Hepatocyte (in vitro differentiated cells): ENCODE data around the gene HOTAIR. TPM values are rescaled to one million over a fixed set of nuclear protein-coding genes. Genes with fewer than 3 reads are reported as not detected.

Experiments
- DNase-seq: peaks from one replicate; pipeline ENCODE4 v3.0.0-alpha.2; 2016; ENCODE audit warnings: low spot score
- H2AFZ ChIP-seq: fragments of 200-600 bp; sonication (generic); 2 replicates; pipeline ENCODE4 v1.6.0; 2016; ENCODE audit warnings: antibody characterized with exemption, mild to moderate bottlenecking
- H3K27ac ChIP-seq: fragments of 200-600 bp; sonication (generic); 2 replicates; pipeline ENCODE4 v1.5.1; 2016; ENCODE audit warnings: mild to moderate bottlenecking
- H3K27me3 ChIP-seq: fragments of 200-600 bp; sonication (generic); 2 replicates; pipeline ENCODE4 v1.6.1; 2016
- H3K36me3 ChIP-seq: fragments of 200-600 bp; sonication (generic); replicated peaks from 2 replicates; pipeline ENCODE4 v1.5.1; 2016; ENCODE audit warnings: low read depth; ENCODE audit not compliant: insufficient read depth
- H3K4me1 ChIP-seq: fragments of 200-600 bp; sonication (generic); 2 replicates; pipeline ENCODE4 v1.5.1; 2016; ENCODE audit warnings: mild to moderate bottlenecking, moderate library complexity; ENCODE audit not compliant: insufficient read depth
- H3K4me2 ChIP-seq: fragments of 200-600 bp; sonication (generic); 2 replicates; pipeline ENCODE4 v1.6.0; 2016
- H3K4me3 ChIP-seq: fragments of 200-600 bp; sonication (generic); 2 replicates; pipeline ENCODE4 v1.5.1; 2016; ENCODE audit warnings: mild to moderate bottlenecking
- H3K79me2 ChIP-seq: fragments of 200-600 bp; sonication (generic); 2 replicates; pipeline ENCODE4 v1.6.0; 2017; ENCODE audit warnings: mild to moderate bottlenecking
- H3K9me2 ChIP-seq: fragments of 200-600 bp; sonication (generic); replicated peaks from 2 replicates; pipeline ENCODE4 v1.6.0; 2017; ENCODE audit warnings: mild to moderate bottlenecking; ENCODE audit not compliant: insufficient read depth
- H3K9me3 ChIP-seq: fragments of 200-600 bp; sonication (generic); 2 replicates; pipeline ENCODE4 v1.5.1; 2016; ENCODE audit warnings: low read depth, mild to moderate bottlenecking
- H4K20me1 ChIP-seq: fragments of 200-600 bp; sonication (generic); 2 replicates; pipeline ENCODE4 v1.6.0; 2016; ENCODE audit warnings: mild to moderate bottlenecking; ENCODE audit not compliant: insufficient read depth, poor library complexity, severe bottlenecking
- EZH2 ChIP-seq: fragments of 200-600 bp; sonication (generic); IDR thresholded peaks from 2 replicates; pipeline ENCODE4 v1.6.1; 2016; ENCODE audit warnings: antibody characterized with exemption, mild to moderate bottlenecking, borderline replicate concordance
- EZH2phosphoT487 ChIP-seq: fragments of 200-600 bp; sonication (generic); IDR thresholded peaks from one replicate; pipeline ENCODE4 v1.6.1; 2018; ENCODE audit warnings: antibody characterized with exemption, mild to moderate bottlenecking, low read depth, moderate library complexity; ENCODE audit not compliant: unreplicated experiment, severe bottlenecking
- WGBS: methylation state at CpG from one replicate; pipeline ENCODE4 v1.1.6; 2016; ENCODE audit warnings: low lambda C conversion rate; ENCODE audit errors: missing lambda C conversion rate; 5-methylcytosine and 5-hydroxymethylcytosine counted together
- polyA plus RNA-seq: library from polyadenylated mRNA; unstranded; fragments of >200 nt; fragmentation: Nextera tagmentation; extraction: Ambion mirVana; gene quantifications from 2 replicates; pipeline ENCODE4 v1.2.1, GENCODE V29; 2016
- total RNA-seq: library from RNA; depleted of rRNA; stranded (reverse); fragments of >200 nt; gene quantifications from 2 replicates; pipeline ENCODE4 v1.2.3, GENCODE V29; 2014
- TF ChIP-seq, protein P1 (sequence below): fragments of 200-600 bp; sonication (generic); IDR thresholded peaks from 2 replicates; pipeline ENCODE4 v1.5.1; 2016; ENCODE audit warnings: antibody characterized with exemption, mild to moderate bottlenecking; ENCODE audit not compliant: poor library complexity

The HOTAIR gene
- total and polyA plus RNA-seq, 2 experiments from 2014 or later = 0.82 to 0.90 TPM

DNA sequence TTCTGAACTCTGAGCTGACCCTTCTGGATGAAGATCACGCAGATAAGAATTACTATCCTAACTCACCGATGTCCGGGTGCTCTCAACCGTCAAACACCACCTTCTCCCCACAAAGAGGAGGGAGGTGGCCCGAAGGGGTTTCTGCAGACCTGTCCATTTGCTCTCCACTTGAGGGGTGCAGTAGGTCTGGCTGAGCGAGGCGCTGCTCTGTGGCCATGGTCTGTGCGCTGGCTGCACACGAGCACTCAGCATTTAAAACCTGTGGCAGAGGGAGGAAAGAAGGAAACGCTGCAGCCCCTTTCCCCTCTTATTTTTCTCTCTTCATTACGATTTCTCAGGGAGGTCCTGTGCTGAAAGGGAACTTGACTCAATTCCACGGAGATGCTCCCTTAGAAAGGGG is 37.7 kb downstream of the HOTAIR start:
- Histone ChIP-seq H2AFZ (no peak overlapping the region), H3K27ac (no peak overlapping the region), H3K27me3 (peaks cover 100% of the 10 kb centered on the region), H3K79me2 (no peaks in the 10 kb centered on the region), H3K9me3 (no peaks in the 10 kb centered on the region), H3K4me2 (no peak overlapping the region), H3K4me3 (no peak overlapping the region), H3K9me2 (no peaks in the 10 kb centered on the region), H3K4me1 (no peaks in the 10 kb centered on the region), H3K36me3 (no peaks in the 10 kb centered on the region), H4K20me1 (no peaks in the 10 kb centered on the region)
- 42% methylated on average over 12 of the region's 12 CpGs for WGBS
- no peak for DNase-seq
- TF ChIP-seq EZH2 = no peak
- TF ChIP-seq, protein P1, sequence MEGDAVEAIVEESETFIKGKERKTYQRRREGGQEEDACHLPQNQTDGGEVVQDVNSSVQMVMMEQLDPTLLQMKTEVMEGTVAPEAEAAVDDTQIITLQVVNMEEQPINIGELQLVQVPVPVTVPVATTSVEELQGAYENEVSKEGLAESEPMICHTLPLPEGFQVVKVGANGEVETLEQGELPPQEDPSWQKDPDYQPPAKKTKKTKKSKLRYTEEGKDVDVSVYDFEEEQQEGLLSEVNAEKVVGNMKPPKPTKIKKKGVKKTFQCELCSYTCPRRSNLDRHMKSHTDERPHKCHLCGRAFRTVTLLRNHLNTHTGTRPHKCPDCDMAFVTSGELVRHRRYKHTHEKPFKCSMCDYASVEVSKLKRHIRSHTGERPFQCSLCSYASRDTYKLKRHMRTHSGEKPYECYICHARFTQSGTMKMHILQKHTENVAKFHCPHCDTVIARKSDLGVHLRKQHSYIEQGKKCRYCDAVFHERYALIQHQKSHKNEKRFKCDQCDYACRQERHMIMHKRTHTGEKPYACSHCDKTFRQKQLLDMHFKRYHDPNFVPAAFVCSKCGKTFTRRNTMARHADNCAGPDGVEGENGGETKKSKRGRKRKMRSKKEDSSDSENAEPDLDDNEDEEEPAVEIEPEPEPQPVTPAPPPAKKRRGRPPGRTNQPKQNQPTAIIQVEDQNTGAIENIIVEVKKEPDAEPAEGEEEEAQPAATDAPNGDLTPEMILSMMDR = no peak
- TF ChIP-seq EZH2phosphoT487 = no peak

DNA sequence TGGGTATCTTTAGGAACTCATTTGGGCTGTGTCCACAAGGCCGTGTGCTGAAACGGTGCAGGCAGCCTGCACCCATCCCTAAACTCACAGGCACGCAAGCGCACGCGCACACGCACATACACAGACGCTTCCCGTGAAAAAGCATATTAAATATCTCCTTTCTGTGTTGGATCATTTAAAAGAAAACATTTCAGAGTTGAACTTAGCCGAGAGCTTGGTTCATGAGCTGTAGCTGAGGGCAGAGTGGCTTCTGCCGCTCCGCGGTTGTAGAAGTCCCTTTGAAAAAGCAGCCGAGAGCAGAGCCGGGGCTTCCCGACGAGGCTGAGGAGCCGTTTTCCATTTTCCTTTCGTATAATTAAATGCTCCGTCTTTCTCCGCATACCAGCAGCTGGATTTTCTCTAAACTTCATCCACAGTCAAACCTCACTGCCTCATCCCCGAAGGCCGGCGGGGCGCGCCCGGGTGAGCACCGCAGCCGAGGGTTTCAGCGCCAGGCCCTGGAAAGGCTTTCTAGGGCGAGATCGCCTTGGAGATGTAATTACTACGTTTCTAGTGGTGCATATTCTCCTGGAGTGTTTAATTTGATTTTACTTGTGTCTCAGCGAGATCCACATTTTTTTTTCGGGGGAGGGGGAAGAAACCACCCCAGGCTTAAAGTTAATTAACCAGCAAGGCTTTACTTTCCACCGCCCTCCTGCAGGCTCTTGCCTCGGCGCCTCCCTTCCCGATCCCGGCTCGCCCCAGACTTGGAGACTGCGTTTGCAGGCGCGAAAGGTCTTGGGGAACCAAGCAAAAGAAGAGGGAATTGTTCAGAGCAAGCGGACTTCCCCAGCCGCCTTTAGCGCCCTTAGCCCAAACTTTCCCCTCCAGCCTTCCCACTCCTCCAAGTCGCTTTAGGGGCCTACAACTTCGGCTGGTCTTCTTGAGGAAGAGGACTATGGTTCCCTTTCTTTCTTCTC is 39.1 kb downstream of the HOTAIR start:
- no peak for DNase-seq
- no peaks in the 10 kb centered on the region for H3K36me3 ChIP-seq
- no peak overlapping the region for H3K4me3 ChIP-seq
- TF ChIP-seq EZH2phosphoT487 (peak; percentile 33), EZH2 (peak; percentile 89)
- TF ChIP-seq, protein P1 = no peak
- peak overlapping the region; percentile 69 for H3K4me2 ChIP-seq
- no peak overlapping the region for H3K27ac ChIP-seq
- H3K27me3 ChIP-seq = peaks cover 100% of the 10 kb centered on the region
- H3K9me2 ChIP-seq = no peaks in the 10 kb centered on the region
- H4K20me1 ChIP-seq = no peaks in the 10 kb centered on the region
- no peaks in the 10 kb centered on the region for H3K9me3 ChIP-seq
- 11% methylated on average over 48 of the region's 49 CpGs for WGBS
- no peak overlapping the region for H2AFZ ChIP-seq
- no peaks in the 10 kb centered on the region for H3K4me1 ChIP-seq
- H3K79me2 ChIP-seq = no peaks in the 10 kb centered on the region

DNA sequence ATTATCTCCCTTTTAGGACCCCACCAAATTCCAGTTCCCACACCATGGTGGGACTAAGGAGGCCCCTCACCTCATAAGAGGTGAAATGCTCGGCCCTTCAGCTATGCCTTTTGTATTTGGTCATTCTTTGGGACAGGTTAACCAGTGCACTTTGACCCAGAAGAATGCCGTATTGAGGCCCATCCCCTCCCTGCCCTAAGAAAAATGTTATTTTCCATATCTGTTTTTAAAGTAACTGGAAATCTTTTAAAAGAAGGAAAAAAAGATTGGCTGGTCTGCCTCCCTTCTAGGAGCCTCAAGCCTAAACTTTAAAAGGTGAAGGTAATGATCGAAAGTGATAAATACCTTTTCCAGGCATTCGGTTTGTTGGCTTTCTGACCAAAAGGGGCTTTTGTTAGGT is 41.8 kb downstream of the HOTAIR start:
- H3K4me3 ChIP-seq = no peak overlapping the region

More for the DNA sequence above, 41.8 kb downstream of the HOTAIR start:
- Histone ChIP-seq H3K9me3 (no peaks in the 10 kb centered on the region), H3K27me3 (peaks cover 100% of the 10 kb centered on the region), H3K79me2 (no peaks in the 10 kb centered on the region), H4K20me1 (no peaks in the 10 kb centered on the region), H2AFZ (no peak overlapping the region), H3K36me3 (no peaks in the 10 kb centered on the region), H3K4me2 (no peak overlapping the region), H3K4me1 (no peaks in the 10 kb centered on the region), H3K9me2 (no peaks in the 10 kb centered on the region), H3K27ac (no peak overlapping the region)
- DNase-seq = no peak
- 53% methylated on average over 4 of the region's 4 CpGs for WGBS
- TF ChIP-seq EZH2phosphoT487 (no peak), EZH2 (no peak)
- TF ChIP-seq, protein P1 = no peak
